IMR-90 (cell line): ENCODE results near the gene MSH2. TPM values are rescaled to one million over a fixed set of nuclear protein-coding genes. Genes with fewer than 3 reads are reported as not detected.

Experiments
- ATAC-seq: fragments of 200-7000 bp; cut with Tn5 transposase; 2 replicates; pipeline ENCODE4 v1.9.1; 2020; ENCODE audit warnings: low read depth, mild to moderate bottlenecking, moderate library complexity
- BruUV-seq: library from RNA; stranded (reverse); fragments of 400-500 nt; replicated peaks from 2 replicates; lab custom pipeline; 2021; lab: Mats Ljungman, UMichigan
- CTCF ChIA-PET: fragments of 300-600 bp; formaldehyde crosslinking; extraction: SDS; loops from one replicate; lab custom pipeline; 2021; ENCODE audit warnings: antibody characterized with exemption; lab: Yijun Ruan, JAX
- POLR2A ChIA-PET: fragments of 300-600 bp; sonication (Branson Sonifier 250); formaldehyde crosslinking; loops from one replicate; lab custom pipeline; 2022; ENCODE audit warnings: antibody characterized with exemption; ENCODE audit not compliant: unreplicated experiment; lab: Charles Lee
- DNase-seq: peaks from one replicate; pipeline ENCODE4 v3.0.0; 2013
- H2AFZ ChIP-seq: replicated peaks from 2 replicates; pipeline ENCODE3; 2013; ENCODE audit warnings: low read length, mild to moderate bottlenecking; ENCODE audit not compliant: poor library complexity
- H2AK5ac ChIP-seq: 2 replicates; pipeline ENCODE4 v1.6.1; 2013; ENCODE audit warnings: low read depth, low read length, inconsistent platforms
- H2AK9ac ChIP-seq: replicated peaks from 2 replicates; pipeline ENCODE3; 2013; ENCODE audit warnings: mild to moderate bottlenecking, low read depth, low read length, moderate library complexity; ENCODE audit not compliant: poor library complexity
- H2BK120ac ChIP-seq: 2 replicates; pipeline ENCODE4 v1.6.1; 2013; ENCODE audit warnings: low read depth, low read length, inconsistent platforms
- H2BK15ac ChIP-seq: 3 replicates; pipeline ENCODE4 v1.6.1; 2013; ENCODE audit warnings: low read depth, low read length, inconsistent platforms
- H2BK20ac ChIP-seq: 2 replicates; pipeline ENCODE4 v1.6.1; 2013; ENCODE audit warnings: low read depth, mild to moderate bottlenecking, inconsistent platforms, low read length, moderate library complexity
- H2BK5ac ChIP-seq: 2 replicates; pipeline ENCODE4 v1.6.1; 2013; ENCODE audit warnings: mild to moderate bottlenecking, low read depth, low read length, inconsistent platforms; ENCODE audit not compliant: poor library complexity, severe bottlenecking
- H3K14ac ChIP-seq: replicated peaks from 2 replicates; pipeline ENCODE4 v1.6.1; 2013; ENCODE audit warnings: low read depth, low read length, inconsistent platforms
- H3K18ac ChIP-seq: 2 replicates; pipeline ENCODE4 v1.6.1; 2013; ENCODE audit warnings: low read depth, low read length, control low read depth
- H3K23ac ChIP-seq: 2 replicates; pipeline ENCODE4 v1.6.1; 2013; ENCODE audit warnings: low read depth, low read length, inconsistent platforms
- H3K27ac ChIP-seq: 2 replicates; pipeline ENCODE4 v1.5.1; 2013; ENCODE audit warnings: mild to moderate bottlenecking, control low read depth, low read length; ENCODE audit not compliant: insufficient read depth
- H3K27me3 ChIP-seq: 2 replicates; pipeline ENCODE4 v1.6.1; 2013; ENCODE audit warnings: low read length; ENCODE audit not compliant: control insufficient read depth, insufficient read depth
- H3K36me3 ChIP-seq: 2 replicates; pipeline ENCODE4 v1.6.1; 2013; ENCODE audit warnings: low read length, mixed read lengths; ENCODE audit not compliant: control insufficient read depth, insufficient read depth
- H3K4ac ChIP-seq: 2 replicates; pipeline ENCODE4 v1.6.1; 2013; ENCODE audit warnings: low read depth, low read length, inconsistent platforms
- H3K4me1 ChIP-seq: 2 replicates; pipeline ENCODE4 v1.6.1; 2013; ENCODE audit warnings: low read length, mixed read lengths; ENCODE audit not compliant: control insufficient read depth, insufficient read depth
- H3K4me2 ChIP-seq: 2 replicates; pipeline ENCODE4 v1.6.1; 2013; ENCODE audit warnings: low read depth, mild to moderate bottlenecking, control low read depth, low read length, moderate library complexity
- H3K4me3 ChIP-seq: 2 replicates; pipeline ENCODE4 v1.5.1; 2013; ENCODE audit warnings: low read depth, mild to moderate bottlenecking, control low read depth, low read length, moderate library complexity; ENCODE audit not compliant: insufficient read depth
- H3K56ac ChIP-seq: 2 replicates; pipeline ENCODE4 v1.6.1; 2013; ENCODE audit warnings: low read length, inconsistent platforms; ENCODE audit not compliant: insufficient read depth; ENCODE audit errors: extremely low read depth
- H3K79me1 ChIP-seq, 2 experiments: 2 replicates each; pipeline ENCODE4 v1.6.1; 2013; ENCODE audit warnings: low read length in 2 of 2, inconsistent platforms in 1 of 2, low read depth in 1 of 2
- H3K9ac ChIP-seq: 2 replicates; pipeline ENCODE4 v1.6.1; 2013; ENCODE audit warnings: low read depth, low read length, control low read depth
- H3K9me1 ChIP-seq: 2 replicates; pipeline ENCODE4 v1.6.1; 2013; ENCODE audit warnings: low read length, inconsistent platforms; ENCODE audit not compliant: insufficient read depth
- H3K9me3 ChIP-seq: 2 replicates; pipeline ENCODE4 v1.6.1; 2013; ENCODE audit warnings: low read length; ENCODE audit not compliant: control insufficient read depth, insufficient read depth
- H4K20me1 ChIP-seq: 2 replicates; pipeline ENCODE4 v1.6.1; 2013; ENCODE audit warnings: low read length, inconsistent platforms; ENCODE audit not compliant: insufficient read depth
- H4K5ac ChIP-seq: 2 replicates; pipeline ENCODE4 v1.6.1; 2013; ENCODE audit warnings: mild to moderate bottlenecking, low read depth, low read length, control low read depth
- H4K8ac ChIP-seq, 2 experiments: 2 replicates each; pipeline ENCODE4 v1.6.1; 2013; ENCODE audit warnings: low read depth in 2 of 2, low read length in 2 of 2, control low read depth in 1 of 2, inconsistent platforms in 1 of 2
- H4K91ac ChIP-seq: 2 replicates; pipeline ENCODE4 v1.6.1; 2013; ENCODE audit warnings: low read depth, low read length, inconsistent platforms; ENCODE audit not compliant: insufficient read depth
- BHLHE40 ChIP-seq: fragments of 150-350 bp; IDR thresholded peaks from 2 replicates; pipeline ENCODE4 v1.6.1; 2016; ENCODE audit warnings: mild to moderate bottlenecking, low read depth, low read length
- CEBPB ChIP-seq: IDR thresholded peaks from 2 replicates; pipeline ENCODE4 v1.6.1; 2012; ENCODE audit warnings: low read depth, low read length, improper control_type of control experiment
- CHD1 ChIP-seq: IDR thresholded peaks from 2 replicates; pipeline ENCODE4 v1.6.1; 2012; ENCODE audit warnings: low read depth, low read length, improper control_type of control experiment
- FOS ChIP-seq: fragments of 150-350 bp; IDR thresholded peaks from 2 replicates; pipeline ENCODE4 v1.6.1; 2016; ENCODE audit warnings: low read depth, low read length
- MAFK ChIP-seq: IDR thresholded peaks from 2 replicates; pipeline ENCODE4 v1.6.1; 2012; ENCODE audit warnings: low read depth, low read length, improper control_type of control experiment
- MAZ ChIP-seq: IDR thresholded peaks from 2 replicates; pipeline ENCODE4 v1.6.1; 2012; ENCODE audit warnings: low read depth, mild to moderate bottlenecking, low read length, improper control_type of control experiment, moderate library complexity, borderline replicate concordance
- MXI1 ChIP-seq: IDR thresholded peaks from 2 replicates; pipeline ENCODE4 v1.6.1; 2012; ENCODE audit warnings: low read depth, mild to moderate bottlenecking, low read length, moderate library complexity, borderline replicate concordance
- WGBS, 2 experiments: methylation state at CpG; one replicate each; pipeline versions ENCODE4 v1.1.5 to v1.1.7; 2013; ENCODE audit warnings: missing lambda C conversion rate in 2 of 2; ENCODE audit not compliant: insufficient read length in 1 of 2; ENCODE audit errors: extremely low coverage in 2 of 2; 5-methylcytosine and 5-hydroxymethylcytosine counted together
- dilution Hi-C: fragments of 300-500 bp; cut with HindIII; formaldehyde crosslinking; loops from one replicate; pipeline ENCODE4 v1.14.3; 2018; ENCODE audit warnings: low sequenced_read_pairs; ENCODE audit not compliant: unreplicated experiment
- in situ Hi-C: fragments of 300-500 bp; cut with MboI; formaldehyde crosslinking; loops from 3 replicates; pipeline ENCODE4 v1.14.3; 2019; ENCODE audit warnings: low sequenced_read_pairs, inconsistent platforms, mixed read lengths
- intact Hi-C: fragments of 100-400 bp; cut with micrococcal nuclease; formaldehyde crosslinking; loops from 2 replicates; pipeline ENCODE4 v1.10.0; 2022
- polyA plus RNA-seq, 3 experiments: library from polyadenylated mRNA; depleted of rRNA; stranded (reverse); fragments of >200 nt; gene quantifications; 2 replicates each; pipeline ENCODE4 v1.2.3, GENCODE V29; 2012; ENCODE audit warnings: low replicate concordance in 1 of 3
- total RNA-seq: library from RNA; depleted of rRNA; stranded (reverse); fragments of >200 nt; gene quantifications from 2 replicates; pipeline ENCODE4 v1.2.3, GENCODE V29; 2012
- TF ChIP-seq, protein P1 (sequence below): fragments of 150-350 bp; IDR thresholded peaks from 2 replicates; pipeline ENCODE4 v1.6.1; 2016; ENCODE audit warnings: low read depth, mild to moderate bottlenecking, low read length, moderate library complexity, borderline replicate concordance

The MSH2 gene
- total and polyA plus RNA-seq, 2 of the 4 experiments (the other 2 are of a cell fraction) = 13.8 to 22.6 TPM

DNA sequence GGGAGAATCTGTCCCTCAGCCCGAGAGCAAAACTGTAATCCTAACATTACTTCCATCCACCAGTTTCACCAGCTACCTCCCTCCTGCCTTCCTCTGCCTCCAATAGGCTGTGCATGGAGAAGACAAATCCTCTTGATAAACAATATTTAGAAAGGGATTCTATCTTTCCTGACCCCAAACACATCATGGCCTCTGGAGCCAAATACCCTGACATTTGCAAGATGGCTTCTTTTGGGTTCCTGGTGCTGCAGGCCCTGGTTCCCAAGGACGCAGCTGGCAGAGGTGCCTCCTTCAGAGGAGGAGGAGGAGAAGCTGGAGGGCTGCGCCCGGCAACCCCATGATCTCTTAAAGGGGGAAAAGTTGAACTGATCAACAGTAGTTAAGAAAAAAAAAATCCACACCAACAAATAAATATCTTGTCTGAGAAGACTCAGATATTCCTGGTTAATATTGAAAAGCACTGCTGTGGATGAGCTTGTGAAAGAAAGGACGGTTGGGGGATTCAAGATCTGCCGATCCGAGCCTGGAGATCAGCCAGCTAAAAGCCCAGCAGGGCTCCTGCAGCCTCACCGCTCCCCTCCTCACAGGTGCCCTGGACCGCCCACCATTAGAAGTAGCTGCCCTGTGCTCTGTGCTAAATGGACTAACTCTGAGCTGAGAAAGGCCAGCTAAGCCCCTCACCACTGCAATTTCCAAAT, 116.8 kb downstream of the MSH2 start:
- Histone ChIP-seq H3K36me3 (no peaks in the 10 kb centered on the region), H2BK20ac (no peak overlapping the region), H3K4ac (no peak overlapping the region), H3K4me3 (no peak overlapping the region), H3K23ac (no peak overlapping the region), H4K8ac (no peak overlapping the region), H3K9me3 (no peaks in the 10 kb centered on the region), H3K27ac (no peak overlapping the region), H2BK5ac (no peak overlapping the region), H3K9ac (no peak overlapping the region), H2BK120ac (no peak overlapping the region), H4K20me1 (no peaks in the 10 kb centered on the region), H3K14ac (no peak overlapping the region), H2BK15ac (no peak overlapping the region), H3K4me1 (peaks cover 2% of the 10 kb centered on the region; the same call in 1 of the 2 replicates), H3K27me3 (peaks cover 18% of the 10 kb centered on the region), H2AK9ac (no peak overlapping the region), H2AFZ (no peak overlapping the region), H3K18ac (no peak overlapping the region), H2AK5ac (no peak overlapping the region), H3K4me2 (no peak overlapping the region), H4K91ac (no peak overlapping the region), H3K79me1 (no peaks in the 10 kb centered on the region), H3K9me1 (no peaks in the 10 kb centered on the region), H4K5ac (no peak overlapping the region), H3K56ac (no peak overlapping the region)
- POLR2A ChIA-PET = no interaction called here
- dilution Hi-C loops = no loop called here
- DNase-seq = no peak
- in situ Hi-C loops = no loop called here
- WGBS, 2 experiments = 70% methylated on average over 2 of the region's 9 CpGs; no CpG with 5 or more reads in 1 of the 2 experiments
- no peak for TF ChIP-seq FOS
- no peak for TF ChIP-seq MXI1
- TF ChIP-seq, protein P1, sequence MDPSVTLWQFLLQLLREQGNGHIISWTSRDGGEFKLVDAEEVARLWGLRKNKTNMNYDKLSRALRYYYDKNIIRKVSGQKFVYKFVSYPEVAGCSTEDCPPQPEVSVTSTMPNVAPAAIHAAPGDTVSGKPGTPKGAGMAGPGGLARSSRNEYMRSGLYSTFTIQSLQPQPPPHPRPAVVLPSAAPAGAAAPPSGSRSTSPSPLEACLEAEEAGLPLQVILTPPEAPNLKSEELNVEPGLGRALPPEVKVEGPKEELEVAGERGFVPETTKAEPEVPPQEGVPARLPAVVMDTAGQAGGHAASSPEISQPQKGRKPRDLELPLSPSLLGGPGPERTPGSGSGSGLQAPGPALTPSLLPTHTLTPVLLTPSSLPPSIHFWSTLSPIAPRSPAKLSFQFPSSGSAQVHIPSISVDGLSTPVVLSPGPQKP = no peak
- no peak for TF ChIP-seq CHD1
- TF ChIP-seq BHLHE40 = no peak
- no peak for TF ChIP-seq MAFK
- no peak for TF ChIP-seq MAZ
- no peak for TF ChIP-seq CEBPB
- intact Hi-C loops = no loop called here
- no peak for ATAC-seq
- CTCF ChIA-PET = interaction anchor here (0.6 to 1.1 kb wide), 2 partner anchors 248 to 356 kb away, joined by 3 to 5 read pairs; no protein-coding TSS in a partner anchor
- BruUV-seq = no TSS peak
